Measurements from ENCODE around the gene HNRNPC. TPM values are rescaled to one million over a fixed set of nuclear protein-coding genes. Genes with fewer than 3 reads are reported as not detected.
A peak's percentile ranks its signal among the peaks of the same experiment; 100 is the strongest.
"Not testable (repeated sequence)": the region's sequence is repeated elsewhere in the genome, so short reads cannot be mapped to it uniquely, and the experiment has no call there.

The HNRNPC gene
- total RNA-seq, 1 donor from 2014 or later = 601 TPM

- peaks cover 2% of the 10 kb centered on the region for H3K27me3 Mint-ChIP-seq (ENCODE audit: unreplicated experiment)
- H3K27ac Mint-ChIP-seq (ENCODE audit: unreplicated experiment) = no peak overlapping the region
- H3K36me3 Mint-ChIP-seq (ENCODE audit: low read depth, unreplicated experiment) = peaks cover 45% of the 10 kb centered on the region
- no peak for DNase-seq (ENCODE audit: low spot score)
- no peaks in the 10 kb centered on the region for H3K9me3 Mint-ChIP-seq (ENCODE audit: unreplicated experiment)
- TF ChIP-seq CTCF (IDR thresholded peaks at IDR 0.05; ENCODE audit: unreplicated experiment) = no peak
- no peak overlapping the region for H3K4me3 Mint-ChIP-seq (ENCODE audit: unreplicated experiment)
- H3K4me1 Mint-ChIP-seq (ENCODE audit: unreplicated experiment) = peaks cover 35% of the 10 kb centered on the region
These were observed 55.6 kb downstream of the HNRNPC start for GRCh38 chr14:21213652-21214051.

- not testable (repeated sequence) for H3K27me3 Mint-ChIP-seq (ENCODE audit: unreplicated experiment); H3K9me3 Mint-ChIP-seq (ENCODE audit: unreplicated experiment); H3K27ac Mint-ChIP-seq (ENCODE audit: unreplicated experiment); DNase-seq (ENCODE audit: low spot score)
- Mint-ChIP-seq H3K36me3 (ENCODE audit: low read depth, unreplicated experiment) (peaks cover 52% of the 10 kb centered on the region), H3K4me3 (ENCODE audit: unreplicated experiment) (peak overlapping the region; percentile 3), H3K4me1 (ENCODE audit: unreplicated experiment) (peaks cover 44% of the 10 kb centered on the region)
These were observed 56.4 kb downstream of the HNRNPC start for GRCh38 chr14:21212824-21213223.

GRCh38 chr14:21211509-21211908 lies 57.7 kb downstream of the HNRNPC start:
- Mint-ChIP-seq H3K4me1 (ENCODE audit: unreplicated experiment) (peaks cover 56% of the 10 kb centered on the region), H3K27me3 (ENCODE audit: unreplicated experiment) (peaks cover 2% of the 10 kb centered on the region), H3K4me3 (ENCODE audit: unreplicated experiment) (peak overlapping the region; percentile 6), H3K9me3 (ENCODE audit: unreplicated experiment) (no peaks in the 10 kb centered on the region), H3K27ac (ENCODE audit: unreplicated experiment) (peak overlapping the region; percentile 45), H3K36me3 (ENCODE audit: low read depth, unreplicated experiment) (peaks cover 61% of the 10 kb centered on the region)
- no peak for DNase-seq (ENCODE audit: low spot score)
- TF ChIP-seq CTCF (IDR thresholded peaks at IDR 0.05; ENCODE audit: unreplicated experiment) = no peak

GRCh38 chr14:21210023-21210422 lies 59.2 kb downstream of the HNRNPC start:
- Mint-ChIP-seq H3K4me1 (ENCODE audit: unreplicated experiment) (peaks cover 48% of the 10 kb centered on the region), H3K27ac (ENCODE audit: unreplicated experiment) (no peak overlapping the region), H3K27me3 (ENCODE audit: unreplicated experiment) (peaks cover 2% of the 10 kb centered on the region), H3K9me3 (ENCODE audit: unreplicated experiment) (no peaks in the 10 kb centered on the region), H3K4me3 (ENCODE audit: unreplicated experiment) (no peak overlapping the region), H3K36me3 (ENCODE audit: low read depth, unreplicated experiment) (peaks cover 60% of the 10 kb centered on the region)
- no peak for TF ChIP-seq CTCF (IDR thresholded peaks at IDR 0.05; ENCODE audit: unreplicated experiment)
- DNase-seq (ENCODE audit: low spot score) = no peak

- no peaks in the 10 kb centered on the region for H3K9me3 Mint-ChIP-seq (ENCODE audit: unreplicated experiment)
- TF ChIP-seq CTCF (IDR thresholded peaks at IDR 0.05; ENCODE audit: unreplicated experiment) = no peak
- peaks cover 47% of the 10 kb centered on the region for H3K4me1 Mint-ChIP-seq (ENCODE audit: unreplicated experiment)
- no peak overlapping the region for H3K4me3 Mint-ChIP-seq (ENCODE audit: unreplicated experiment)
- no peak overlapping the region for H3K27ac Mint-ChIP-seq (ENCODE audit: unreplicated experiment)
- DNase-seq (ENCODE audit: low spot score) = no peak
- peaks cover 4% of the 10 kb centered on the region for H3K27me3 Mint-ChIP-seq (ENCODE audit: unreplicated experiment)
- peaks cover 64% of the 10 kb centered on the region for H3K36me3 Mint-ChIP-seq (ENCODE audit: low read depth, unreplicated experiment)
These were observed 60.1 kb downstream of the HNRNPC start for GRCh38 chr14:21209185-21209584.

GRCh38 chr14:21208554-21208953 lies 60.7 kb downstream of the HNRNPC start:
- no peak for TF ChIP-seq CTCF (IDR thresholded peaks at IDR 0.05; ENCODE audit: unreplicated experiment)
- no peaks in the 10 kb centered on the region for H3K9me3 Mint-ChIP-seq (ENCODE audit: unreplicated experiment)
- H3K4me3 Mint-ChIP-seq (ENCODE audit: unreplicated experiment) = no peak overlapping the region
- H3K4me1 Mint-ChIP-seq (ENCODE audit: unreplicated experiment) = peaks cover 49% of the 10 kb centered on the region
- peaks cover 6% of the 10 kb centered on the region for H3K27me3 Mint-ChIP-seq (ENCODE audit: unreplicated experiment)
- no peak overlapping the region for H3K27ac Mint-ChIP-seq (ENCODE audit: unreplicated experiment)
- H3K36me3 Mint-ChIP-seq (ENCODE audit: low read depth, unreplicated experiment) = peaks cover 70% of the 10 kb centered on the region
- DNase-seq (ENCODE audit: low spot score) = no peak

Measured in endothelial cell (in vitro differentiated cells).